ENCODE results near the gene PAX1.

Gene PAX1

DNA sequence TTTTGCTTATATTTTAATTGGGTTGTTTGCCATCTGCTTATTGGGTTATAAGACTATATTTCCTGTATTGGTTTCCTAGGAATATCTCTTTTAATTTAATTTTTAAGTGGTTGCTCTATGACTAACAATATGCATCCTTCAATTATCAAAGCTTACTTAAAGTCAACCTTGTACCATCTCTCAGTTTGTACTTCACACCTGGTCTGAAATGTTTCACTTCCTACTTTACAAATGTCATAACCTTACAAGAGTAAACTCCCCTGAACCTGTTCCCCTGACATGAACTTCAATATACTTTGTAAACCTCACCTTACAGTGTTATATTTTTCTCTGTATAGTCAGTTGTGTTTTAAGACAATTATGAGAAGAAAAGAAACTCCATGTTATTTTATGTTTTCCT, 35.8 kb downstream of the PAX1 start:
- DNase-seq: no peak

GRCh38 chr20:21762646-21763045, 57.2 kb downstream of the PAX1 start:
- DNase-seq: no peak

- no peak for DNase-seq
Measured at GRCh38 chr20:21767200-21767738, 61.8 kb downstream of the PAX1 start.

DNA sequence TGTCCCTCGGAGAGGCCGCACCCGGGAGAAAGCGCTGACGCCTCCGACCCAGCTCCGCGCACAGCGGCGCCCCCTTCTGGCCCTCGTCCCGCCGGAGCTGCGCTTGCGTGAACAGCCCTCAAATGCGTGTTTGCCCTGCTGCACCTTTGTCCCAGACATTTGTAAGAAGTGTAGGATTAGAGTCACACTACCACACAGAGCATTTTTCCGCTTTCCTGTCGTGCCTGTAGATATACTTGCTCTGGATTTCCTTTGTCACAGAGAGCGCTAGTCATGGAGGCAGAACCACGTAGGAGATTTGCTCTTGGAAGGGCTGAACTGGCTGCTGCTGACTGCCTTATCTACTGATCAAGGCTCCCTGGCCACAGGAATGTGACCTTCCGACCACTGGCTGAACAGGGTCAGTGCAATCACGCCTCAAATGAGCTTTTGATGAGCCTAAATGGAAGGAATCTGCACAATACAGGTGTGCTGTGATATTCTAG, 62.3 kb downstream of the PAX1 start:
- DNase-seq: no peak
